Measurements from ENCODE around the gene PRPF8. TPM values are rescaled to one million over a fixed set of nuclear protein-coding genes. Genes with fewer than 3 reads are reported as not detected.

The PRPF8 gene
- total RNA-seq, 4 donors from 2014 or later: 111 to 195 (median 161) TPM

GRCh38 chr17:1636732-1637285 is 47.9 kb downstream of the PRPF8 start:
- ATAC-seq: no peak
- Histone ChIP-seq H3K4me1 (no peaks in the 10 kb centered on the region), H3K27me3 (no peaks in the 10 kb centered on the region), H3K27ac (no peak overlapping the region), H3K4me3 (no peak overlapping the region), H3K9me3 (no peaks in the 10 kb centered on the region), H3K36me3 (peaks cover 0 to 28% of the 10 kb centered on the region in 2 donors)
- TF ChIP-seq EP300 (IDR thresholded peaks at IDR 0.05) (no peak), CTCF (IDR thresholded peaks at IDR 0.05) (no peak), POLR2A (IDR thresholded peaks at IDR 0.05) (no peak), POLR2AphosphoS5 (IDR thresholded peaks at IDR 0.05) (no peak)
- WGBS, 2 donors (ENCODE audit: low coverage in 1 of 2): 0 to 66% methylated on average over 1 to 5 of the region's 15 CpGs

DNA sequence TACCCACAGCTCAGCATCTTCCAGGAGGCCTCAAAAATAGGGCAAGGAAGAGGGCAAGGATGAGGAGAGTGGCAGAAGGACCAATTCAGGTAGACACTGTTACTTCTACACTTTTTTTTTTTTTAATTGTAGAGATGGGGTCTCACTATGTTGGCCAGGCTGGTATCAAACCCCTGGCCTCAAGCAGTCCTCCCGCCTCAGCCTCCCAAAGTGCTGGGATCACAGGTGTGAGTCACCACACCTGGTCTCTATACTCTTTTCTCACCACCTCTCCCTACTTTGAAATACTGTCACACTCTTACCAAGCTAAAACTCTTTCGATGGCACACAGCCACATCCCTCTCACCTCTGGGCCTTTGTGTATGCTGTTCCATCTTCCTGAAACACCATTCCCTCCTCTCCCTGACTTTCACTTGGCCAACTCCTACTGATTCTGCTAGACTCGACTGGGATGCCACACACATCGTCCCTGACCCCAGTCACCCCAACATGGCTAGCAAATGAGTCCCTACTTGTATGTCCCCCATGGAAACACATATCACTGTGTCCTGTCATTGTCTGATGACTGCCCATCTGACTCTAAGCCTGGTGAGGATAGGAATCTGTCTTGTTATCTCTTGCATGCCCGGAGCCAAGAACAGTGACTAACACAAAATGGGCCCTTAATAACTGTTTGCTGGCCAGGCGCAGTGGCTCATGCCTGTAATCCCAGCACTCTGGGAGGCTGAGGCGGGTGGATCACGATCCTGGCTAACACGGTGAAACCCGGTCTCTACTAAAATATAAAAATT is 48.8 kb downstream of the PRPF8 start:
- peaks cover 0 to 28% of the 10 kb centered on the region in 2 donors for H3K36me3 ChIP-seq
- no peak overlapping the region for H3K4me3 ChIP-seq
- WGBS, 2 donors (ENCODE audit: low coverage in 1 of 2): 78 to 80% methylated on average over 3 to 6 of the region's 10 CpGs
- H3K27ac ChIP-seq: no peak overlapping the region
- H3K27me3 ChIP-seq: no peaks in the 10 kb centered on the region
- no peak for TF ChIP-seq EP300 (IDR thresholded peaks at IDR 0.05)
- TF ChIP-seq POLR2AphosphoS5 (IDR thresholded peaks at IDR 0.05): no peak
- TF ChIP-seq CTCF (IDR thresholded peaks at IDR 0.05): no peak
- TF ChIP-seq POLR2A (IDR thresholded peaks at IDR 0.05): no peak
- H3K4me1 ChIP-seq: no peaks in the 10 kb centered on the region
- no peak for ATAC-seq
- H3K9me3 ChIP-seq: no peaks in the 10 kb centered on the region

DNA sequence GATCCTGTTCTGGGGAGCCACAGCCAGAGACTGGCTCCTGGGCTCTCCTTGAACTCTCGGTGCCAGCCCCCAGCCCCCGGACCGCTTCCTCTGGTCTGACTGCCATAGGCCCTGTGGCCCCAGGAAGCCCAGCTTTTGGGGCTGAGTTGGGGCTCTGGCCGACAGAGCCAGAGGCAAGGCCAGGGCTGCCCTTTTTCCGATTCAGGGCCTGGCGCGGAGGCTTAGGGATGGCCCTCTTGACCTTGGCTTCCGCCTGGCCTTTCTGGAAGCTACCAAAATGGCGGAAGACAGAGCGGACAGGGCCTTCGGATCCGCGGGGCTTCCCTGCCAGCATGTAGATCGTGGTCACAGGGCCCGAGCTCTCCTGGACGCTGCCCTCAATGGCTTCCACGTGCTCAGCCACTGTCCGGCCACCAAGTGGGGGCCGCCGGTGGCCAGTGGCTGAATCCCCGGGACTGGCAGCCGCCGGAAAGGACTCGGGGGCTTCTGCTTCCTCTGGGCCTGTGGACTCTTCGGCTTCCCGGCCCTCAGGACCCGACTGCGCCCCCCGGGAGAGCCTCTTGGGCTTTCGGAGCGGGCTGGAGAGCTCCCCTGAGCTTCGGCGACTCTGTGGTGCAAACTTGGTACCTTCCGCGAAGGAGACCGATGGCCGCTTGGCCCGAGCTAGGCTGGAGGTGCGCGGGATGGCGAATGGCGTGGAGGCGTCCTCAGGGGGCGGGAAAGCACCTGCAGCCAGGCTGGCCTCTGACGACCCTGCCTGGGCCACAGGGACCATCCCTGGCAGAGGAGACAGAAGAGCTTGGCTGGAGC is 49.6 kb downstream of the PRPF8 start:
- no peaks in the 10 kb centered on the region for H3K9me3 ChIP-seq
- ATAC-seq: no peak

GRCh38 chr17:1630662-1631061 is 54.0 kb downstream of the PRPF8 start:
- H3K4me1 ChIP-seq: peaks cover 0 to 36% (median 9%) of the 10 kb centered on the region in 3 donors
- no peak overlapping the region for H3K27ac ChIP-seq
- no peak for TF ChIP-seq POLR2AphosphoS5 (IDR thresholded peaks at IDR 0.05)
- TF ChIP-seq POLR2A (IDR thresholded peaks at IDR 0.05): no peak
- no peak for TF ChIP-seq EP300 (IDR thresholded peaks at IDR 0.05)
- no peak for TF ChIP-seq CTCF (IDR thresholded peaks at IDR 0.05)
- H3K9me3 ChIP-seq: no peaks in the 10 kb centered on the region
- peaks cover 0 to 12% of the 10 kb centered on the region in 2 donors for H3K36me3 ChIP-seq
- H3K27me3 ChIP-seq: no peaks in the 10 kb centered on the region
- H3K4me3 ChIP-seq: no peak overlapping the region
- 67 to 71% methylated on average over 3 to 4 of the region's 4 CpGs for WGBS, 2 donors (ENCODE audit: low coverage in 1 of 2)
- no peak for ATAC-seq

More for the DNA sequence above, 49.6 kb downstream of the PRPF8 start:
- 100% methylated on average over 1 of the region's 45 CpGs; no CpG with 5 or more reads in 1 of the 2 donors for WGBS, 2 donors (ENCODE audit: low coverage in 1 of 2)
- Histone ChIP-seq H3K4me1 (peaks cover 0 to 2% (median 0%) of the 10 kb centered on the region in 3 donors), H3K27ac (no peak overlapping the region), H3K4me3 (no peak overlapping the region), H3K27me3 (no peaks in the 10 kb centered on the region), H3K36me3 (peaks cover 0 to 28% of the 10 kb centered on the region in 2 donors)
- TF ChIP-seq EP300 (IDR thresholded peaks at IDR 0.05) (no peak), POLR2A (IDR thresholded peaks at IDR 0.05) (no peak), POLR2AphosphoS5 (IDR thresholded peaks at IDR 0.05) (no peak), CTCF (IDR thresholded peaks at IDR 0.05) (no peak)

All from gastroesophageal sphincter (tissue), 4 donors.